Right lobe of liver (tissue), 4 donors: ENCODE results near the gene LHPP.

Experiments used
- CTCF ChIP-seq, 4 donors: fragments of 200-600 bp in 3 of 4; fragments of 450-650 bp in 1 of 4; IDR thresholded peaks; one replicate each; pipeline versions ENCODE4 v1.5.1 to v1.8.0; 2016 to 2022; ENCODE audit warnings: antibody characterized with exemption in 4 of 4, mild to moderate bottlenecking in 2 of 4
- POLR2A ChIP-seq: fragments of 450-650 bp; IDR thresholded peaks from one replicate; pipeline ENCODE4 v1.6.1; 2017; ENCODE audit warnings: antibody characterized with exemption, mild to moderate bottlenecking
- donor health status: DM: no; HTN: no; CAD: no.
- donor health status: DM: no; HTN: no; CAD: no.
- donor health status: DM: no; HTN: yes; CAD: no.

GRCh38 chr10:124611738-124612137, 150.1 kb downstream of the LHPP start:
- no peak for TF ChIP-seq CTCF (IDR thresholded peaks at IDR 0.05)
- TF ChIP-seq POLR2A: no peak
